NCI-H526 (cell line): ENCODE results near the gene NME7.
A peak's percentile ranks its signal among the peaks of the same experiment; 100 is the strongest.

Source experiments
- DNase-seq, 2 experiments: peaks; one replicate each; lab custom pipeline; 2025; lab: John Stamatoyannopoulos, UW

Gene NME7

DNA sequence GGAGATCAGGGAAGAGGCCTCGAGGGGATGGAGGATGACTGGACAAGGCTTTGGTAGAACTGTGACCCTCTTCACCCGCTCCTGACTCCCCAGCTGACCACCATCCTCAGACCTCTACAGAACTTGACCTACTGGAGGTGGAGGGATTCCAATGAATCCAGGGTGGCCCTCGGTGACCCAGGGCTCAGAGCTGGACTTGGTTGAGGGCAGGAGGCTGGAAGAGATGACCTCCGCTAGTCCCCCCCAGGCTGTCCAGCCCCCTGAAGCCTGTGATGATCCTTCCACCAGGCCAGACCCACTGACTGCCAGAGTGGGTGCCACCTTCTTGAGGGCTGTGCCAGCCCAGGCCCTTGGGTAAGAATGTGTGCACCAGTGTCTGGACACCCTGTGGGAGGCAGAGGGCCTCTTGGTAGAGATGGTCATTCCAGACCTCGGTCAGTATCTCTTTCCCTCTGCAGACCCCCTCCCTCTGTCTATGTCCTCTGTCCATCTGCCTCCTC, 216.2 kb downstream of the NME7 start:
- DNase-seq = no peak

DNA sequence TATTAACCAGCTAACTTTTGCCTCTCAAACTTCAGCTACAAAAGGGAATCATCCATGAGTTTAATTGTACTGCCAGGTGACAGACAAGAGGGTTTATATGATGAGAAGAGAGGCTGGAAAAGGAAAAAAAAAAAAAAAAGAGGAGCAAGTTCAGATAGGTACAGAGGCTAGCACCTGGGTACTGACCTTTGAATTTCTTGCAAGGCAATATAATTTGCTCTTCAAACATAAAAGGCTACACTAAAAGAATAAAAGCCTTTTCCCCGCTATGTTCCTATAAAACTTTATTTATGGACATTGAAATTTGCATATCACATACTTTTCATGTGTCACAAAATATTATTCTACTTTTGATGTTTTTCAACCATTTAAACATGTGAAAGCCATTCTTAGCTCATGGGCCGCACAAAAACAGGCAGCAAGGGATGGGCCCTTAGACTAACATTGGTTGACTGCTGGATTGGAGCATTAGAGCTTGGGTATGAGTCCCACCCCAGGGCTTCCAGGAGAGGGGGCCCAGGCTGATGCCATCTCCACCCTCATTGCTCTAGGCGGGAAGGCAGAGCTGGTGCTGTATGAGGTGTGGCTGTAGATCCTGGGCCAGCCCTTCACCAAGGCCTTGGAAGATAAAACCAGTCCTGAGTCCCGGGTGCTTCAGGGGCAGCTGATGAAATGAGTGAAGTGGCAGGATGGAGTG, 216.8 kb downstream of the NME7 start:
- DNase-seq = no peak

DNA sequence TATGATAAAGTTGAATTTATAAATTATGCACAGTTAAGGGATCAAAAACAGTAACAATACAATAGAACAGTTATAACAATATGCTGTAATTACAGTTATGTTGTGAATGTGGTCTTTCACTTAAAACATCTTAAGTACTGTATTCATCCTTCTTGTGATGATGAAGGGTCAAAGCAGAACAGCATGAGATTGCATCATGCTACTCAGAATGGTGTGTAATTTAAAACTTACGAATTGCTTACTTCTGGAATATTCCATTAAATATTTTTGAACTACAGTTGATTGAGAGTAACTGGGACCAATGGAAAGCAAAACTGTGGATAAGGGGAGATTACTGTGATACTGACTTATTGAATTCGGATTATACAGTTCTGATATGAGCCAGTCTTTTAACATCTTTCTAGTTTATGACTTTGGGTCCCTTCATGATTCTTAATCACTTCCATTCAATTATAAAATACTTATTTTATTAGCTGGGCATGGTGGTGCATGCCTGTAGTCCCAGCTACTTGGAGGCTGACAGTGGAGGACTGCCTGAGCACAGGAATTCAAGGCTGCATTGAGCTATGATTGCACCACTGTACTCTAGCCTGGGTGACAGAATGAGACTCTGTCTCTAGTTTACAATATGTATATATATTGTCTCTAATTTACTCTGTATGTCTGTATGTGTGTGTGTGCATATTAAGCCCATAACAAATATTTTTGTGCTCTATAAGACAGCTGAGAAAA, 217.9 kb downstream of the NME7 start:
- DNase-seq = no peak

DNA sequence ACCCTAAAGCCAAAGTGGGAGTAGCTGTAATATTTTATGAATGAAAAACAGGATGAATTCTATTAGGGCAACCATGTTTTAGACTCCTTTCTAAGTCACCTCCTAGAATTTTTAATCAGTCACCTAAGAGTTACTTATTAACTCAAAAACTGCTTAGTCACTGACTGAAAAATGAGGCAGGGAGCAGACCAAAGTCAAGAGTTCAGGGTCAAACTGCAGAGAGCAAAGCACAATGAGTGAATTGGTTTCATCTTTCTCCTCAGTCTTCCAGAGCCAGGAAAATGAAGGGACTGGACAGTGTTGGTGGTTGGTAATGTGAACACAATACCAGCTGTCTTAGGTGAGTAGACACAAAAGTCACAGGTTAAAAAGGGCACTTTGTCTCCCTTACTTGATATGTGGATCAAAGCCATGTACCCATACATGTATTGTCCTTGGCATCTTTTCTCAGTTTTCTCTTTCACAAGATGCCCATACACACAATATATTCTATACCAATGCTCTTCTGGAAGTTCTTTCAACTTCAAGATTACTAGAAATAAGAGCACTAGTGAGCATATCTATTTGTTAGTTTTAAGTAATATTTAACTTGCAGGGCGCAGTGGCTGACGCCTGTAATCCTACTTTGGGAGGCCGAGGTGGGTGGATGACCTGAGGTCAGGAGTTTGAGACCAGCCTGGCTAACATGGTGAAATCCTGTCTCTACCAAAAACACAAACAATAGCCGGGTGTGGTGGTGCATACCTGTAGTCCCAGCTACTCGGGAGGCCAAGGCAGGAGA, 218.9 kb downstream of the NME7 start:
- DNase-seq = no peak

DNA sequence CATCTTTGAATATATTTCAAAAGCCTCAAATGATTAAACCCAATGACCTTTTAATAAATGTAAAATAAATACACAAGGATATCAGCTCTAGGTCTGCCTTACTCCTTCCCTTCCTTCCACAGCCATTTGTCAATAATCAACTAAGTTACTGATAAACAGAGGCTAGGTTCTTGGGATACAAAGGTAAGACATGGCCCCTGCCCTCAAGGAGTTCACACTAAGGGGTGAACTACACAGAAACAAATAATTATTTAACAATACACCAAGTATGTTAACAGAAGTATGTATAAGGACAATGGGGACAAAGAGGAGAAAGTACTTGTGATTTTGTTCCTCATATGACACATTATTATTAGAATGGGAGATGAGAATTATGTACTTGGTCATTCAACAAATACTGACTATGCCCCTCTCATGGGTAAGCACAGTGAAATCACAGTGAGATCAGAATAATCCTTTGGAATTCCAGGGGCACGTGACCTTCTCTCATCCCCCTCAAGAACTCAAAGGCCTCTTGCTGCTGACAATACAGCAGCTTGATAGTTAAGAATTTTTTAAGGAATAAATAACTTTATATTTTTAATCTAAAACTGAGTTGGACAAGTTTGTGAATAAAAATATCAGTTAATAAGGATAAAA, 220.9 kb downstream of the NME7 start:
- no peak for DNase-seq

DNA sequence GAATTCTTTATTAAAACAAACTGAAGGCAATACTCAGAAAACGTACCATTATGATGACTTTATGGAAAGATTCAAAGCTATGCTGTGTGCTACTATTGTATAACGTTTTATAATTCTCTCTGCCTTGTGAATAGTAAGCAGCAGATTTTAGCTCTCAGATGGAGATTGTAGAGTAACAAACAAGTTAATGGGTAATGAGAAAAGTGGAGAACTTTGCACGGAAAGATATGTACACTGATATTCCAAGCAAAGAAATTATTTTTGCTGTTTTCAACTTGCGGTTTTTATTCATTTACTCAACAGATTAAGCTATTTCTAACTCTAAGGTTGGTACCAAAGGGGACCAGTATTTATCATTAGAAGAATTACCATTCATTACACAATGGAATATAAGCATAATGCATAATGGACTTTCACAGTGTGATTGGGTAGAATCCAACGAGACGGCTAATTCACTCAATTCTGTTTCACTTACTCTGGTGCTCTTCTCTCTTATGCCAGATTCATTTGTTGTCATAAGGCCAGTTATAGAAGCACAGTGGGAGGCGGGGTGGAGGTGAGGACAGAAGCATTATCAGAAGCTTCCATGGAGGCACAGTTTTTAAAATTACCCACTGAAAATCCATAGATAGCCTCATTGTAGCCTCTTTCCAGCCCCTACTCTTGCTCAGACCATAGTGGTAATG, 222.5 kb downstream of the NME7 start:
- peak in 1 of 2 experiments; percentile 51 for DNase-seq

DNA sequence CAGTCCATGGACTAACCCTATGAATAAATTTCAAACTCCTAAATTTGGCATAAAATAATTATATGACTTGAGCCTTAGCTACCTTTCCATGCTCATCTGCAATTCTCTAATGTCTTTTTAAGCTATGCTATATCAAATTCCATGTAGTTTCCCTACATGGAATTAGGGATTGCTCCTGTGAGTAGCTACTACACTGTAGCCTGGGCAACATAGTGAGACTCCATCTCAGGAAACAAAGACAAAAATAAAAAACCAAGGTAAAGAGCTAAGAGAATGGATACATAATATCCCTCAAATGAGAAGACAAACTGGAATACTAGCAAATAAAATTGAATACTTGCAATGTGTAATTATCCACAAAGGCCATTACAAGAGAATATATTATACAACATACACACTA, 223.6 kb downstream of the NME7 start:
- DNase-seq = no peak

DNA sequence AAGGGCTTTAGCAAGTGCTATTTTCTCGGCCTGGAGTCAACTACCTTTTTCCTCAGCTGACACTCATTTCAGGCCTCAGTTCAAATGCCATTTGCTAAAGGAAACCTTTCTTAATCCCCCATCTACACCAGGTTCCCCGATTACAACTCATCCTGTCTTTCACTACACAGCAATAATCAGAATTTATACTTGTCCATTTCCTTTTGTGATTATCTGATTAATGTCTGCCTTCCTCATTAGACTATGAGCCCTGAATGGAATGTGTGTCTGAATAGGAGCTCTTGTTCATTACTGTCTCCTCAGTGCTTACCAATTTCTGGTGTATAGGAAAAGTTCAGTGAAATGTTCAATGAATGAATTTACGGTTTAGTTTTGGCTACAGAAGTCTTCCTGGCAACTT, 224.3 kb downstream of the NME7 start:
- no peak for DNase-seq

DNA sequence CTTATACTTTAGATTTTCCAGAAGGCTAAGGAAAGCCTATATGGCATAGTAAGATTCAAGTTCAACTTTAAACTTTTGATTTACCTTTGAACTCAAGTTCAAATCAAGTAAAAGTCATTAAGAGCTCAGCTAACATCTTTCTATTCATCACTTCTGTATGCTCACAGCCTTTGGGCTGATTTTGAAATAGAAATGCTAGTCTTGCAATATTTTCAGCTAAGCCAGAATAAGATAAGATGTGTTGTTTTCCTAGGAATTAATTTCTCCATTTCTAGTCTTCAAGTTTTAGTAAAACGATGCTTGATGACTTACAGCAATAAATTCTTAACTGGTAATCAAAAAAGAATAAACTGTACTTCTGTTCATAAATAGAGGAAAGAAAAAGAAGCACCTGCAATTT, 225.5 kb downstream of the NME7 start:
- DNase-seq = no peak

DNA sequence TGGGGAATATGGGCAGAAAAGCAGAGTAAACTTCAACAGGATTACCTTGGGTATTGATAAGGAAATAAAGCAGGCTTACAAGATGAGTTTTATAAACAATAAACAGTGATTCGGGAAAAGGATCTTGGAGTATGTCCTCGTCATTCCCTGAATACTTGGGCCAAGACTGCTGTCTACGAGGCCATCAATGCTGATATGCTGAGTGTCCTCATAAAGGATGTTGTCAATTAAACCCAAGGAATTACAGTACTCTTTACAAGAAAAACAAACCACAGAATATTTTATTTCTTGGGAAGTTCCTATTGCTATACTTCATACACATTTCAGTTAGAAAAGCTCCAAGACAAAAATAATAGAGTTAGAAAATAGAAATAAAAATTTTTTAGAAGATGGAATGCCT, 226.2 kb downstream of the NME7 start:
- no peak for DNase-seq

DNA sequence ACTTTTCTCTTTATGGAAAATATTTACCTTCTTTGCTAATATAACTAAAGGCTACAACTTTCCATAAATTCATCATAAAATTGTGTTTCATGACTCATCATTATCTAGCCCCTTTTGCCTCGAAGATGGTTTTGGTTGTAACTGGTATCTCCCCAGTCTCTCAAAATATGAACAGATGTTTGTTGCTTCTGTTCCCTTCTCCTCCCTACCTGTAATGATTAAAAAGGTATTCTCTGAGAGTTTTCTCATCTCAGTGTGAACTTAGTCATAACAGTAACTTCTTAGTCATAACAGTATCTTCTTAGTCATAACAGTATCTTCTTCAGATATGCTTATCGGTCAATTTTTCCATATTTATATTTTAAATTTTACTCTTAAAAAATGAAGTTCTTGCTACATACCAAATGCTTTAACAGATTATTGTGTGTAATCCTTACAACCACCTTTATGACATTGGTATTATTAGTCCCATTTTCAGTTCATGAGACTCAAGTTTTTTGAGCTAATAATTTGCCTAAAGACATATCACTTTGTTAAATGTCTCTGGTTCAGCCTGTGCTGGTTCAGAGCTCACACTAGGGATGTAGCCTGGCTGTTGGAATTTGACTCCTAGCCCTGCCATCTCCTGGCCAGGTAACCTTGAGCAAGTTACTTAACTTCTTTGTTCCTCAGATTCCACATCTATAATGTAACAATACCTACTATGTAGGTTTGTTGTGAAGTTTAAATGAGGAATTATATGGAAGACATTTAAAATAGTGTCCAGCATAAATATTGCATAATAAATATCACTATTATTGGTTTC, 228.5 kb downstream of the NME7 start:
- DNase-seq = no peak

DNA sequence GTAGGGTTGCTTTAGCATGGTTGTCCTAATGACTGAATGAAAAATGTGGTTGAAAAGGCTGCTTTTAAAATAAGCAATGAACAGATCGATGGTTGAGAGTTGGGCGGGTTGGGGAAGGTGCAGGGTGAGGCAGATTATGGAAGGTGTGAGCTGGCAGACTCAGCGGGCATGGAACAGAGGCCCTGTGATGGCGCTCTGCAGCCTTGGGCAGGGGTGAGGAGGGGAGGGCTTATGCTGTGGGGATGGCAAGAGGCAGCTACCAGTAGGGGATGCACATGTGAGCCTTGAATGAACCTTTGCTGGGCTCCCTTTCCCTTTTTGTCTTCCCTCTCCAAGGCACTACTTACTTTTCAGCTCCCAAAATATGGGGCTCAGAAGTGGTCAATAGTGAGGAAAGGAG, 230.2 kb downstream of the NME7 start:
- no peak for DNase-seq

DNA sequence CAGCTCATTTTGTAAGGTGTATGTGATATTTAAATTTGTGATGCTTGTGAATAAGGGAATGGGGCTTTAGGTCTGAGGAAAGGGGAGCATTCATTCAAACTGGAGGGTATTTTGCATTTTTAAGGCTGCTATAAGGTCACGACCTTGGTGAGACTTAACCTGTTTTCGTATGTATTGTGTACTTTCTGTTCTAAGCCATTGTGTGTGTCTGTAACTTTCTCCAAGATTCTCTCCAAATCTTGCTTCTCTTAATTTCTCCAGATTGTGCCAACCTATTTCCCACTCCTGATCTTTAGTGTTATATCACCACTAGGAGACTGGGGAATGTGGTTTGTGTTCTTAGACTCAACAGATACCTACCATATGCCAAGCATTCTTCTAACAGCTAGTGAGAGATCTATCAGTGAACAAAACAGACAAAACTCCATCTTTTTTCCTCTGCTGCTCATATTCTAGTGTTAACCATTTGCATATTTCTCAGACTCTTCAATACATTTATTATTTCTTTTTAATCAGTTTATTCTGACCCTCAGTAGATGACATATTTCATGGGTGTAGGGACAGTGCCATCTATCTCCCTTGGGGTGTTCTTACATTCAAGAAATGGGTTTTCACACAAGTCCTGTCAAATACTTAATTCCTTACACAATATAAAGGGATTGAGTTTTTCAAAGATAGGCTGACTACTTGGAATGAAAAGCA, 233.6 kb downstream of the NME7 start:
- peak; percentile 34 to 36 for DNase-seq

DNA sequence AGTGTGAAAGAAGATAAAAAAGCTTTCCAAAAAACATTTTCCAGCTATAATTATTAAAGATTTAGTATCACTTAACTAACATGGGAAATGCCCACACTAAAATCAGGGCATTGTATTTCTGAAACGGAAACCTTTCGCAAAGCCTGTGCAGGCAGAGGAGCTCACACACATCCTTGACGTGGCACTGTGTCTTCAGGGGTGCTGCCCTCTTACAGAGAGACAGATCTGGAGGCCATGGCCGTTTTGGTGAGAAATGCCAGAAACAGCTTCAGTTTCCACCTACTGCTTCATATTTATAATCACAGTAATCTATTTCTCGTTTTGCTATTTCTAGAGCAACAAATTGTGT, 234.4 kb downstream of the NME7 start:
- DNase-seq = no peak

DNA sequence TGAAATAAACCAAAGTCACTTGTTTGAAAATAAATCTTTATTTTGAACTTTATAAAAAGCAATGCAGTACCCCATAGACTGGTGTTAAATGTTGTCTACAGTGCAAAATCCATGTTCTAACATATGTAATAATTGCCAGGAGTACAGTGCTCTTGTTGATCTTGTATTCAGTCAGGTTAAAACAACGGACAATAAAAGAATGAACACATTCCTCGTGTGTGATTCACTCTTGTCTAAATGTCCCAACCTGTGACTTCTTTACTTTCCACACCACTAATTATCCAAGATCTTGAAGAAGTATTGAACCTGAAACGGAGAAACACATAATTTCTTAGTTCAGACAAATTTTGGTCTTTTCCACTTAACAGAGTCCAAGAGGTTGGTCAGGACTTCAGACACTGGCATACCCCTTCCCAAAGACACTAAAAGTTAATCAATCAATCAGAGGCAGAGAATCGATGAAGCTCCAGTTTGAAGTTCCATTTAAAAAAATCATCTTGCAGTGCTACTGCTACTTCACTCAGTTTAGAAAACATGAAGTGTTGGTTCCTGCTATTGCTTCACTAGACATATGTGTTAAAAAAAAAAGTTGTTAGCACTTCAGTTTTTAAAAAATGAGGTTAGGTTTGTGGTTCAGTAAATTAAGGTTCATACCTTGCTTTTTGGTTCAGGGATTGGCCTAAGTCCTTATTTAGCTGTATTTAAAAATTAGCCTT, 234.9 kb downstream of the NME7 start:
- DNase-seq = no peak

DNA sequence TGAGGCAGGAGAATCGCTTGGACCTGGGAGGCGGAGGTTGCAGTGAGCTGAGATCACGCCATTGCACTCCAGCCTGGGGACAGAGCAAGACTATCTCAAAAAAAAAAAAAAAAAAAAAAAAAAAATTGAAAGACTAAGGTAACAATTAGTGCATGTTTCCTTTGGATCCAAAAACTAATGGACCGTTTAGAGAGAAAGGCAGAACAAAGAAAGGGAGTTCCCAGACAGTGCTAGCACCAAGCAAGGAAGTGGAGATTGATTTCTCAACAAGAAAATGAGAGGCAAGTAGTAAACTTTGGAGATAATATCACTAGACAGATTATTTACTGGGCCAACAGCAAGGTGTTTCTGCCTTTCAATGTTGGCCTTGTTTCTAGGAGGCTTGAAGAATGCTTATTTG, 236.9 kb downstream of the NME7 start:
- DNase-seq = no peak

DNA sequence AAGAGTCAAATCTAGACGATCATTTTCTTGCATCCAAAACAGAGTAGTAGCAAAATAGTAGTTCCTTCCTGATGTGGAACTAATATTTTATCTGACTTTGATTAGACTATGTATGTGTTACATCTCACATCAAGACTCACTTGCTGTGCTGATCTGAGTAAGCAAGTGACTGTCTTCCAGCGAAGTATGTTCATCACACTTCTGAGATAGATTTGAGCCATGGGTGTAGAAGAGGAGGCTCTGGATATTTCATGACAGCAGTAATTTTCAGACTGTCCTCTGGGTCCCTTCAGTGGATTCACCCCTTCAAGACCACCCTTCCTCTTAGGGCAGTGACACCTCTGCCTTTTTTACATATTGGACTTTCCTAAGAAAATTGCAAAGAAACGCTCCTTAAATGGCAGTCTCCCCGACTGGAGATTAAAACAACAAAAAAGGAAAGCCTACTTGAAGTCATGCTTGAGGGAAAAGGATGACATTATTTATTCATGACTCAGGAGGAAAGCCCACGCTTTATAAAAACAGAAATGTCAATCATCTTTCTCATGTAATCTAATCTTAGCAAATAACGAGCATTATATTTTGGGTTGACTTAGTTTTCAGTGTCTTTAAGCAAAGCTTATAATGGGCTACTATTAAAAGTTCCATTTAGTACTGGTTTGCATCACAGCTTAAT, 238.3 kb downstream of the NME7 start:
- DNase-seq = no peak

DNA sequence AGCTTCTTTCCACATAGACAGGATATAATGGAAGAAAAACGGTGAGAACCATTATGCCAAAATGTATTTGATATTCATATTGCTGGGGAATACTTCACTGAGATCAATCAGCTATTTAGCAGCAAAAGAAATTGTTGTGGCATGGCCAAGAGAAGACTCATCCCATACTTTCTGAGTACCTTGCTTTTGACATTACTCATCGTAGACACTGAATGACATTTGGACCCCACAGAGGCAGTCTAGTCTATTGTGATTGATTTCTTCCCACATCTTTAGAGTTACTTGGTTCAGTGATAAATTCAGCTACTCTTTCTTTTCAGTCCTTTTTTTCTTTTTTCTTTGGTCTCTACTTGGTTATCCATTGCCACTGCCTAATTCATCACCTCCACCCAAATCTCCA, 239.0 kb downstream of the NME7 start:
- DNase-seq = no peak

DNA sequence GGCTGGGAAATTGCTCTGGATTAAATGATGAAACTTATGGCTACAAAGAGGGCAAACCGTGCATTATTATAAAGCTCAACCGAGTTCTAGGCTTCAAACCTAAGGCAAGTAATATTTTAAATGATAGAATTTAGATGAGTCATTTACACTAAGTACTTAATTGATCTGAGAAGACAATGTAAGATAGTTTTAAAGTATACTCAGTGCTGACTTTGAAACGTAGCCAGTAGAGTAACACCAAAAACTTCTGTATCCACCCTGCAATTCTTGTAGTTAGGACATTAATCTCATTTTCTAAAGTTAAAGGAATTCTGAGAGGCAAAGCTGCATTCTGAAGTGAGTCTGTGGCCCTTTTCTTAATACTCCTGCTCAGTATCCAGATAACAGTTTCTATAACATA, 240.3 kb downstream of the NME7 start:
- DNase-seq = no peak
